Central memory CD8-positive, alpha-beta T cell (primary cell): ENCODE data around the gene MFF.
"Not testable (repeated sequence)": the region's sequence is repeated elsewhere in the genome, so short reads cannot be mapped to it uniquely, and the experiment has no call there.

Experiments used
- ATAC-seq: fragments of 150-1000 bp; cut with Tn5 transposase; replicated peaks from 2 replicates; pipeline ENCODE4 v1.10.0; 2022; ENCODE audit warnings: mild to moderate bottlenecking, moderate FRiP score, moderate number of reproducible peaks; ENCODE audit not compliant: poor library complexity, severe bottlenecking; ENCODE audit errors: extremely low read depth
- DNase-seq, 2 donors: peaks; one replicate each; pipeline ENCODE4 v3.0.0; 2021; ENCODE audit warnings: low spot score in 2 of 2
- H3K27ac Mint-ChIP-seq: one replicate; pipeline ENCODE4 v1.8.0; 2022; ENCODE audit warnings: low read depth, mild to moderate bottlenecking, moderate library complexity, mixed read lengths
- H3K27me3 Mint-ChIP-seq: one replicate; pipeline ENCODE4 v1.8.0; 2022; ENCODE audit warnings: mixed read lengths
- H3K36me3 Mint-ChIP-seq: one replicate; pipeline ENCODE4 v1.8.0; 2022; ENCODE audit warnings: mild to moderate bottlenecking, moderate library complexity, mixed read lengths; ENCODE audit not compliant: insufficient read depth
- H3K4me1 Mint-ChIP-seq: one replicate; pipeline ENCODE4 v1.8.0; 2022; ENCODE audit warnings: mixed read lengths
- H3K4me3 Mint-ChIP-seq: one replicate; pipeline ENCODE4 v1.8.0; 2022; ENCODE audit warnings: mild to moderate bottlenecking, moderate library complexity, mixed read lengths
- H3K9me3 Mint-ChIP-seq: one replicate; pipeline ENCODE4 v1.8.0; 2022; ENCODE audit warnings: mixed read lengths

MFF gene

DNA sequence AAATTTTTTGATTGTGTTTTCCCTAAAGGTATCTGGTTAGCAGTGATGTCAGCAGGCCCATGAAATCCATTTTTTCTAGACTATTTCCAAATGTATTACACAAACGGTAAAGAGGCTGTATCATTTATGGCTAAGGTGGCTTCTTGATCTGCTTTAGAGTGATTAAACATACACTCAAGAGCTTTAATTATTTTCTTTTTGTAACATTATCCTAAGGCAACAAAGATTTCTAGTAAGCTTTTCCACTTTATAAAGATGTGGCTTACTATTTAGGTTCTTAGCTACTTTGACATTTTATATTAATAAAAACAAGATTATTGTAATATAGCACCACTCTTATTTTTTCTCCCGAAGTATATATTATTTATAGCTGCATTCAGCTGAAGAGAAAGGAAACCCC is 16.5 kb downstream of the MFF start:
- Mint-ChIP-seq H3K4me3 (no peak overlapping the region), H3K27ac (no peak overlapping the region), H3K27me3 (no peaks in the 10 kb centered on the region), H3K9me3 (no peaks in the 10 kb centered on the region), H3K4me1 (no peaks in the 10 kb centered on the region), H3K36me3 (peaks cover 30% of the 10 kb centered on the region)
- ATAC-seq: no peak
- DNase-seq: no peak

- ATAC-seq: no peak
- Mint-ChIP-seq H3K4me3 (no peak overlapping the region), H3K36me3 (peaks cover 38% of the 10 kb centered on the region), H3K27me3 (no peaks in the 10 kb centered on the region), H3K4me1 (no peaks in the 10 kb centered on the region), H3K9me3 (no peaks in the 10 kb centered on the region), H3K27ac (no peak overlapping the region)
- DNase-seq: no peak
Measured at GRCh38 chr2:227344231-227344630, 19.2 kb downstream of the MFF start.

- peaks cover 32% of the 10 kb centered on the region for H3K36me3 Mint-ChIP-seq
- H3K9me3 Mint-ChIP-seq: no peaks in the 10 kb centered on the region
Measured at GRCh38 chr2:227347117-227347516, 22.1 kb downstream of the MFF start.

DNA sequence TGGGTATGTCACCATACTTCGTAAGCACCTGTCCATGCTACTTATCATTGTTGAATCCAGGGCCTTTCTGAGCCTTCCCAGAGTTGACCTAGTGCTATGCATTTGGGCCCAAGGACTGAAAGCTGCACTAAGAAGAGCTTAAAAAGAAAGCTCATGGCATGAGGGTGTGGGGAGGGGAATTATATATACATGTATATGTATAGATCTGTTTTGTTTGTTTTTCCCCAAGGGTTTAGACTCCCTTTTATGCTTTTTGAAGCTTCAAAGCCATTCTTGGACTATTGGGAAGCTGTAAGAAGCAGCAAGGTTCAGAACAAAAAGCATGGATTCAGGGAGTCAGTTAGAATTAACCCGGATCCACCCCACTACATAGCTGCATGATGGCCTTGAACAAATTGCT is 23.3 kb downstream of the MFF start:
- no peaks in the 10 kb centered on the region for H3K27me3 Mint-ChIP-seq
- peaks cover 26% of the 10 kb centered on the region for H3K36me3 Mint-ChIP-seq
- no peak overlapping the region for H3K27ac Mint-ChIP-seq
- no peaks in the 10 kb centered on the region for H3K4me1 Mint-ChIP-seq
- H3K9me3 Mint-ChIP-seq: no peaks in the 10 kb centered on the region
- H3K4me3 Mint-ChIP-seq: no peak overlapping the region
- DNase-seq (no peak), ATAC-seq (no peak)

More at GRCh38 chr2:227347117-227347516, 22.1 kb downstream of the MFF start:
- Mint-ChIP-seq H3K27ac (no peak overlapping the region), H3K27me3 (no peaks in the 10 kb centered on the region), H3K4me1 (no peaks in the 10 kb centered on the region), H3K4me3 (no peak overlapping the region)
- ATAC-seq (no peak), DNase-seq (no peak)

DNA sequence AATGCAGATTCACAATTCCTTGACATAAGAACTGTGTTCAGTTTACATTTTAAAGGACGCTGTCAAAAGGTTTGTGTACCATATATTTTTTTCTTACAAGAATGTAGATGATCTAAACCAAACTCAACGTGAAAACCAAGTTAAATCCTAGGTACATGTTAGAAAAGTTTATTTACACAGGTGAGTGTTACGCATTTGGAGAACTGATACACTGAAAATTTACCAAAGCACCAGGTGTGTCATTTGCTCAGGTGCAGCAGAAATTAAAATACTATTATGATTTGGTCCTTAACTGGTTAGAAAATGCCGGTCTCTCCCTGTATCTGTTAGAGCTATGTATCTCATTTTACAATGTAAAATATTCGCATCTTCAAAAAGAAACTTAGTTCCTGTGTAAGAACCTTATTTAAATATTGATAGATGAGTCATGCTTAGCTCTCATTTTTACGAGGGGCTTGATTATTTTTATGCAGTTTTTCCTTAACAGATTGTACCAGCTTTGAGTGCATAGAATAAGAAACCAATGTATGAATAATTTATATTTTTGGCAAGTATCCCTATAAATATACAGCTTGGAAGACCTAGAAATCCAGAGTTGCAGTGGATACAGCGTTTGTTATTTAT is 25.1 kb downstream of the MFF start:
- Mint-ChIP-seq H3K36me3 (peaks cover 28% of the 10 kb centered on the region), H3K9me3 (no peaks in the 10 kb centered on the region), H3K27me3 (no peaks in the 10 kb centered on the region), H3K27ac (no peak overlapping the region), H3K4me1 (no peaks in the 10 kb centered on the region), H3K4me3 (no peak overlapping the region)
- DNase-seq (no peak), ATAC-seq (no peak)

GRCh38 chr2:227351639-227352038 is 26.6 kb downstream of the MFF start:
- H3K4me3 Mint-ChIP-seq: no peak overlapping the region
- H3K4me1 Mint-ChIP-seq: no peaks in the 10 kb centered on the region
- H3K27me3 Mint-ChIP-seq: no peaks in the 10 kb centered on the region
- no peak overlapping the region for H3K27ac Mint-ChIP-seq
- no peaks in the 10 kb centered on the region for H3K9me3 Mint-ChIP-seq
- H3K36me3 Mint-ChIP-seq: peaks cover 31% of the 10 kb centered on the region
- ATAC-seq: no peak
- no peak for DNase-seq

DNA sequence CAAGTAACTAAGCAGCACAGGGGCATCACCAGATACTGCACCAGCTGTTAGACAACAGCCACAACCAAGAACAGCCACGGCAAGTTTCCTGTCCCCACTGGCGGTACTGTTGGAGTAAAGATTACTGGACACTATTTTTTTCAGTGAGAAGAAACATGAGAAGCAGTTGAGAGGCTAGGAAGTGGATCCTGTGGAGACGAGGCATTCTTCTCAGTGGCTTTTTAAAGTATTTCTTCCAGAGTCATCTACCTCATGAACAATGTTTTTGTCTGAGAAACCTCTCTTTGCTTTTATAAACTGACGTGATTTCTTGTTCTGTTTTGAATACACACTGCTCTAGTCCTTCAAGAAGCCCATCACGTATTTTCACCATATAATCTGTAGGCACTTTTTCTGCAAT is 35.3 kb downstream of the MFF start:
- Mint-ChIP-seq H3K9me3 (no peaks in the 10 kb centered on the region), H3K4me1 (no peaks in the 10 kb centered on the region), H3K36me3 (peaks cover 26% of the 10 kb centered on the region), H3K4me3 (no peak overlapping the region), H3K27ac (no peak overlapping the region), H3K27me3 (no peaks in the 10 kb centered on the region)
- ATAC-seq (no peak), DNase-seq (no peak)

DNA sequence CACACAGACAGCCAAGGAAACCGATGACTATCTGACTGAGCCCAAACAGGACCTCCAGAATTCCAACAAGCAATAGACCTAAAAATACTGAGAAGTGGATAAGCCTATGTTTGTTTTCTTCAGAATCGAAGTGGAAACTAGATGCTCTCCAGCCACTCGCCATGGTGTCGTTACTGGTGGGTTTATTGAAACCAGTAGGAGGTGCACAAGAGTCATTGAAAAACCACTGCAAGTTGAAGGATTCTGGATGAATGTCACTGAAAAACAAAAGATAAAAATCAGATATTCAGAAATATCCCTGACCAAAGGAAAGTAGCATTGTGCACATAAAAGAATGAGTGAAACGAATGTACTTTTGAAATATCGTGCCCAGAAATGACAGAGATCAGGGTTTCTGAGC is 38.7 kb downstream of the MFF start:
- Mint-ChIP-seq H3K4me1 (no peaks in the 10 kb centered on the region), H3K4me3 (no peak overlapping the region), H3K27ac (no peak overlapping the region), H3K27me3 (no peaks in the 10 kb centered on the region), H3K36me3 (peaks cover 11% of the 10 kb centered on the region), H3K9me3 (no peaks in the 10 kb centered on the region)
- DNase-seq (no peak), ATAC-seq (no peak)

DNA sequence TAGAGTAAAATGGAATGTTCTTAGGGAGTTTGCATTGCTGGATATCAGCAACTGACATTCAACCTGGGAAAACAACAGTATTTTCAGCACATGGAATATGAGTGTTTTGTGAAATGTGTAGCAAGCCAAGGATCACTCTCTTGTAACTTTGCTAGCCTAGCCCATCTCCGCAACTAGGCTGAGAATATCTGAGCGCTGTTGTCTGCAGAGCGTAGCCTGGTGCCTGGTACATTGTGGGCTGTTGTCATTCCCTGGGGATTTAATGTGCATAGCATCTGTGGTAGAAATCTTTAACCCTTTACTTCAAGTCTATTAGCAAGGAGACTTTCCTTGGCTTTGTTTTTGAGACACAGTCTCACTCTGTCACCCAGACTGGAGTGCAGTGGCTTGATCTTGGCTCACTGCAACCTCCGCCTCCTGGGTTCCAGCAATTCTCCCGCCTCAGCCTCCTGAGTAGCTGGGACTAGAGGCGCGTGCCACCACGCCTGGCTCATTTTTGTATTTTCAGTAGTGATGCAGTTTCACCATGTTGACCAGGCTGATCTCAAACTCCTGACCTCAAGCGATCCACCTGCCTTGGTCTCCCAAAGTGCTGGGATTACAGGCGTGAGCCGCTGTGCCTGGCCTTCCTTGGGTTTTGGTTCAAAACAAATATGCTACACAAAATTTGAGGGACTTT is 39.7 kb downstream of the MFF start:
- H3K27me3 Mint-ChIP-seq, ATAC-seq, H3K9me3 Mint-ChIP-seq, DNase-seq, H3K36me3 Mint-ChIP-seq, H3K27ac Mint-ChIP-seq, H3K4me1 Mint-ChIP-seq, H3K4me3 Mint-ChIP-seq: not testable (repeated sequence)

DNA sequence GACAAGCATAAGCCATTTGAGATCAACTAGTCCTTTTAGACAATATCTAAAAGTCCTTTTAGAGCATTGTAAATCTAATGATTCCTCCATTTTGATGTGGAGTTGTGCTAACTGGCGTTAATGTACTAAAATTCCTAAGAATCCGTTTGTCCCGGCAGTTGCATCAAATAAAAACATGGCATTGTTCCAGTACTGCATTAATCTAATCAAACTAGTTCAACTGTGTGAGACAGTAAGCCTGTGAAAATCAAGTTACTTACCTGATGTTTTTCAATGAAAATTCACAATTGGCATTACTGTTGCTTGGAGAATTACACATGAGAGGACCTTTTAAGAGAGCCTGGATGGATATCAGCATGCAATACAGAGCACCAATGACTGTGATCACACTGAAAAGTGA is 40.8 kb downstream of the MFF start:
- Mint-ChIP-seq H3K9me3 (no peaks in the 10 kb centered on the region), H3K27ac (no peak overlapping the region), H3K27me3 (no peaks in the 10 kb centered on the region), H3K36me3 (peaks cover 2% of the 10 kb centered on the region), H3K4me3 (no peak overlapping the region), H3K4me1 (no peaks in the 10 kb centered on the region)
- no peak for DNase-seq
- no peak for ATAC-seq

DNA sequence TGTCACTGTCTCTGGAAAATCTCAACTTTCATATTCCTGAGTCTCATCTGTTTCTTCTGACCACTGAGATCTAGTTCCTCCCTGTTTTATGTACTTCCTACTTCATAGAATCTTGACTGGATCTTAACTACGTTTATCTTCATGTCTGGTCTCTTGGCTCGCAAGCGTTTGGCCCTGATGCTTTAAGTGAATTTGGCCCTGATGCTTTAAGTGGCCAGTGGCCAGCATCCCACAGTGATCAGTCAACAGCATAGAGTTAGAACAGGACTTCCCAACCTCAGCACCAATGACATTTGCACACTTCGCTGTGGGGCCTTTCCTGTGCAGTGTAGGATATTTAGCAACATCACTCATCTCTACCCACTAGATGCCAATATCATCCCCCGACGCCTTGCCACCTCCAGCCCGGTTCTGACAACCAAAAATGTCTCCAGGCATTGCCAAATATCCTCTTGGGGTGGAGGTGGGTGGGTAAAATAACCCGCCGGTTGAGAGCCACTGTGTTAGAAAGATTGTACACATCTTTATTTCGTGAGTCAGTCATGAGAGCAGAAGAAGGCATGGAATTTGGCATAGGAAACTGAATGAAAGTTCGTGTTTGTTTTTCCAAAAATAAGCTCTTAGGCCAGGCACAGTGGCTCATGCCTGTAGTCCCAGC is 41.8 kb downstream of the MFF start:
- Mint-ChIP-seq H3K36me3 (no peaks in the 10 kb centered on the region), H3K27me3 (peaks cover 6% of the 10 kb centered on the region), H3K4me3 (no peak overlapping the region), H3K4me1 (no peaks in the 10 kb centered on the region), H3K27ac (no peak overlapping the region), H3K9me3 (no peaks in the 10 kb centered on the region)
- no peak for ATAC-seq
- no peak for DNase-seq

DNA sequence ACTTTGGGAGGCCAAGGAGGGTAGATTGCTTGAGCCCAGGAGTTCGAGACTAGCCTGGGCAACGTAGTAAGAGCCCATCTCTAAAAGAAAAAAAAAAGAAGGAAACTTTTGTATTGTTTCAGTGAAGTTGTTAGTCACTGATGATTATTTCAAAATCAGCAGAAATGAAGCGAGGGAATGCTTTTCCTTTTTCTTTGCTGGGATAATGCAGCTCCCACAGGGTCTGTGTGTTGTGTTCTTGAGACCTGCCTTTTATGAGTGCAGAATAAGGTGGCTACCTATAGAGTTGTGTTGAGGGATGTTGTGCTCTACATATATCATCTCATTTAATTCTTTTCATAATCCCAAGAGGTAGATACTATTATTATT is 42.4 kb downstream of the MFF start:
- no peaks in the 10 kb centered on the region for H3K4me1 Mint-ChIP-seq
- H3K9me3 Mint-ChIP-seq: no peaks in the 10 kb centered on the region
- H3K27ac Mint-ChIP-seq: no peak overlapping the region
- H3K36me3 Mint-ChIP-seq: no peaks in the 10 kb centered on the region
- ATAC-seq (no peak), DNase-seq (no peak)
- no peak overlapping the region for H3K4me3 Mint-ChIP-seq
- H3K27me3 Mint-ChIP-seq: peaks cover 12% of the 10 kb centered on the region

- Mint-ChIP-seq H3K9me3 (no peaks in the 10 kb centered on the region), H3K4me1 (no peaks in the 10 kb centered on the region), H3K4me3 (no peak overlapping the region), H3K27ac (no peak overlapping the region), H3K36me3 (no peaks in the 10 kb centered on the region), H3K27me3 (peaks cover 22% of the 10 kb centered on the region)
- DNase-seq (no peak), ATAC-seq (no peak)
Measured at GRCh38 chr2:227368574-227368973, 43.5 kb downstream of the MFF start.
